ENCODE results near the gene FAM168A.
"Not testable (repeated sequence)": the region's sequence is repeated elsewhere in the genome, so short reads cannot be mapped to it uniquely, and the experiment has no call there.

FAM168A gene

GRCh38 chr11:73465023-73465675, 132.8 kb downstream of the FAM168A start:
- no peak for DNase-seq

- no peak for DNase-seq
These were observed 133.6 kb downstream of the FAM168A start for GRCh38 chr11:73464347-73464746.

- DNase-seq = no peak
These were observed 134.6 kb downstream of the FAM168A start for GRCh38 chr11:73463359-73463758.

GRCh38 chr11:73461964-73462363, 135.9 kb downstream of the FAM168A start:
- DNase-seq = no peak

GRCh38 chr11:73461335-73461840, 136.5 kb downstream of the FAM168A start:
- no peak for DNase-seq

GRCh38 chr11:73458201-73458600, 139.7 kb downstream of the FAM168A start:
- no peak for DNase-seq

- DNase-seq = no peak
These were observed 142.9 kb downstream of the FAM168A start for GRCh38 chr11:73454987-73455386.

GRCh38 chr11:73453562-73453961, 144.3 kb downstream of the FAM168A start:
- DNase-seq = no peak

- no peak for DNase-seq
These were observed 145.2 kb downstream of the FAM168A start for GRCh38 chr11:73452726-73453125.

- DNase-seq = no peak
These were observed 146.0 kb downstream of the FAM168A start for GRCh38 chr11:73451896-73452295.

GRCh38 chr11:73446766-73447165, 151.1 kb downstream of the FAM168A start:
- DNase-seq = no peak

GRCh38 chr11:73445980-73446379, 151.9 kb downstream of the FAM168A start:
- no peak for DNase-seq

GRCh38 chr11:73439002-73439843, 158.7 kb downstream of the FAM168A start:
- no peak for DNase-seq

GRCh38 chr11:73436859-73437258, 161.1 kb downstream of the FAM168A start:
- not testable (repeated sequence) for DNase-seq

- DNase-seq = no peak
These were observed 166.5 kb downstream of the FAM168A start for GRCh38 chr11:73431396-73431795.

- no peak for DNase-seq
These were observed 167.6 kb downstream of the FAM168A start for GRCh38 chr11:73430326-73430725.

GRCh38 chr11:73429121-73429750, 168.7 kb downstream of the FAM168A start:
- DNase-seq = no peak

- no peak for DNase-seq
These were observed 169.2 kb downstream of the FAM168A start for GRCh38 chr11:73428699-73429098.

GRCh38 chr11:73428227-73428626, 169.7 kb downstream of the FAM168A start:
- DNase-seq = no peak

GRCh38 chr11:73426219-73426850, 171.6 kb downstream of the FAM168A start:
- DNase-seq = no peak

GRCh38 chr11:73425108-73425507, 172.8 kb downstream of the FAM168A start:
- DNase-seq = no peak

- DNase-seq = no peak
These were observed 174.4 kb downstream of the FAM168A start for GRCh38 chr11:73423506-73423905.

- no peak for DNase-seq
These were observed 175.0 kb downstream of the FAM168A start for GRCh38 chr11:73422886-73423285.
